Breast epithelium (tissue), 4 donors: Measurements from ENCODE around the gene CASP8AP2. TPM values are rescaled to one million over a fixed set of nuclear protein-coding genes. Genes with fewer than 3 reads are reported as not detected.

ENCODE experiments used
- DNase-seq, 2 donors: peaks; one replicate each; pipeline ENCODE4 v3.0.0-alpha.2; 2019; ENCODE audit warnings: low spot score in 2 of 2
- H3K27ac ChIP-seq, 2 donors: fragments of 200-600 bp; sonication (generic) in 1 of 2; one replicate each; pipeline ENCODE4 v1.5.1; 2016 to 2019; ENCODE audit warnings: mild to moderate bottlenecking in 1 of 2
- H3K27me3 ChIP-seq, 2 donors: fragments of 200-600 bp; sonication (generic) in 1 of 2; one replicate each; pipeline versions ENCODE4 v1.5.1 to v1.6.0; 2017 to 2019; ENCODE audit warnings: control low read depth in 1 of 2, mild to moderate bottlenecking in 1 of 2
- H3K36me3 ChIP-seq: fragments of 200-600 bp; one replicate; pipeline ENCODE4 v1.5.1; 2019
- H3K4me1 ChIP-seq, 2 donors: fragments of 200-600 bp; sonication (generic); one replicate each; pipeline ENCODE4 v1.5.1; 2016 to 2019; ENCODE audit warnings: control low read depth in 1 of 2
- H3K4me3 ChIP-seq, 3 donors: fragments of 200-600 bp; sonication (generic); 1 replicate in 2 of 3; 2 replicates in 1 of 3; pipeline ENCODE4 v1.5.1; 2016 to 2019; ENCODE audit warnings: mild to moderate bottlenecking in 3 of 3, moderate library complexity in 2 of 3
- H3K9me3 ChIP-seq, 2 donors: fragments of 200-600 bp; sonication (generic) in 1 of 2; one replicate each; pipeline ENCODE4 v1.5.1; 2016 to 2019; ENCODE audit warnings: control low read depth in 1 of 2
- CTCF ChIP-seq, 3 donors: fragments of 450-650 bp; IDR thresholded peaks; one replicate each; pipeline ENCODE4 v1.5.1; 2016 to 2017; ENCODE audit warnings: antibody characterized with exemption in 3 of 3, mild to moderate bottlenecking in 3 of 3, moderate library complexity in 3 of 3
- POLR2A ChIP-seq: fragments of 450-650 bp; IDR thresholded peaks from one replicate; pipeline ENCODE4 v1.6.1; 2016; ENCODE audit warnings: antibody characterized with exemption, mild to moderate bottlenecking, moderate library complexity
- POLR2AphosphoS5 ChIP-seq, 3 donors: sonication (generic); formaldehyde crosslinking; IDR thresholded peaks; one replicate each; pipeline ENCODE4 v1.6.1; 2017; ENCODE audit warnings: antibody characterized with exemption in 3 of 3
- intact Hi-C: fragments of 100-400 bp; cut with DNase I; formaldehyde crosslinking; loops from one replicate; pipeline ENCODE4 v1.15.1; 2023; ENCODE audit warnings: low total_unique reads
- total RNA-seq, 3 donors: library from RNA; depleted of rRNA; stranded (reverse); fragments of >200 nt; gene quantifications; one replicate each; pipeline ENCODE4 v1.1.0, GENCODE V29; 2016

The CASP8AP2 gene
- total RNA-seq, 3 donors from 2014 or later, result 16.0 to 24.9 (median 17.7) TPM

- no peak overlapping the region for H3K27ac ChIP-seq
- intact Hi-C loops, result no loop called here
- H3K27me3 ChIP-seq, result no peaks in the 10 kb centered on the region
- DNase-seq, result no peak
- H3K4me1 ChIP-seq, result no peaks in the 10 kb centered on the region
- no peaks in the 10 kb centered on the region for H3K36me3 ChIP-seq
- TF ChIP-seq POLR2A, result no peak
- no peak for TF ChIP-seq POLR2AphosphoS5 (IDR thresholded peaks at IDR 0.05)
- no peak for TF ChIP-seq CTCF (IDR thresholded peaks at IDR 0.05)
- H3K9me3 ChIP-seq, result no peaks in the 10 kb centered on the region
- H3K4me3 ChIP-seq, result no peak overlapping the region
Measured at GRCh38 chr6:89862698-89863097, 33.0 kb downstream of the CASP8AP2 start.

GRCh38 chr6:89866024-89866678, 36.5 kb downstream of the CASP8AP2 start:
- Histone ChIP-seq H3K36me3 (no peaks in the 10 kb centered on the region), H3K4me3 (no peak overlapping the region), H3K27ac (no peak overlapping the region), H3K27me3 (no peaks in the 10 kb centered on the region), H3K4me1 (no peaks in the 10 kb centered on the region), H3K9me3 (no peaks in the 10 kb centered on the region)
- intact Hi-C loops, result no loop called here
- DNase-seq, result no peak
- TF ChIP-seq POLR2AphosphoS5 (IDR thresholded peaks at IDR 0.05) (no peak), CTCF (IDR thresholded peaks at IDR 0.05) (no peak), POLR2A (no peak)

GRCh38 chr6:89873721-89874120, 44.0 kb downstream of the CASP8AP2 start:
- Histone ChIP-seq H3K4me1 (no peaks in the 10 kb centered on the region), H3K9me3 (no peaks in the 10 kb centered on the region), H3K4me3 (no peak overlapping the region), H3K27me3 (no peaks in the 10 kb centered on the region), H3K36me3 (no peaks in the 10 kb centered on the region), H3K27ac (no peak overlapping the region)
- no peak for DNase-seq
- TF ChIP-seq POLR2AphosphoS5 (IDR thresholded peaks at IDR 0.05), result no peak
- no peak for TF ChIP-seq CTCF (IDR thresholded peaks at IDR 0.05)
- no peak for TF ChIP-seq POLR2A
- intact Hi-C loops, result no loop called here

DNA sequence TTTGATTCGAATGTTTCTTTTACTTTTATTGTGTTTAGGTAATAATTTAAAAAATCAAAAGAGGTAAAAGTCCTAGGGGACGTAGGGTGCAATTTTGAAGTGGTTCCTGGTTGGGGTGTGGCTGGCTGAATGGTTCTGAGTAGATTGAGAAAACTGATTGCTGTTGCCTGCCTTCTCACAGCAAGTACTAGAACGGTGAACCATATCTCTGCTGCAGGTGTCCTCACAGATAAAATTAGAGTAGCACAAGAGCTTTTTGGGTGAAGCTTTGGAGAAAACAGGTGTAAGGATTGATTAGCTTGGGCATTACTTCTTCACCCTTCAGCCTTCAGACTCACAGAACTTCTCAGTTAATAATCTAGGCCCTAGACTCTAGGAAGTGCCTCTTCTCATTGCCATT, 44.8 kb downstream of the CASP8AP2 start:
- Histone ChIP-seq H3K27me3 (no peaks in the 10 kb centered on the region), H3K27ac (no peak overlapping the region), H3K4me1 (no peaks in the 10 kb centered on the region), H3K36me3 (no peaks in the 10 kb centered on the region), H3K4me3 (no peak overlapping the region), H3K9me3 (no peaks in the 10 kb centered on the region)
- intact Hi-C loops, result no loop called here
- no peak for DNase-seq
- no peak for TF ChIP-seq CTCF (IDR thresholded peaks at IDR 0.05)
- TF ChIP-seq POLR2A, result no peak
- no peak for TF ChIP-seq POLR2AphosphoS5 (IDR thresholded peaks at IDR 0.05)

DNA sequence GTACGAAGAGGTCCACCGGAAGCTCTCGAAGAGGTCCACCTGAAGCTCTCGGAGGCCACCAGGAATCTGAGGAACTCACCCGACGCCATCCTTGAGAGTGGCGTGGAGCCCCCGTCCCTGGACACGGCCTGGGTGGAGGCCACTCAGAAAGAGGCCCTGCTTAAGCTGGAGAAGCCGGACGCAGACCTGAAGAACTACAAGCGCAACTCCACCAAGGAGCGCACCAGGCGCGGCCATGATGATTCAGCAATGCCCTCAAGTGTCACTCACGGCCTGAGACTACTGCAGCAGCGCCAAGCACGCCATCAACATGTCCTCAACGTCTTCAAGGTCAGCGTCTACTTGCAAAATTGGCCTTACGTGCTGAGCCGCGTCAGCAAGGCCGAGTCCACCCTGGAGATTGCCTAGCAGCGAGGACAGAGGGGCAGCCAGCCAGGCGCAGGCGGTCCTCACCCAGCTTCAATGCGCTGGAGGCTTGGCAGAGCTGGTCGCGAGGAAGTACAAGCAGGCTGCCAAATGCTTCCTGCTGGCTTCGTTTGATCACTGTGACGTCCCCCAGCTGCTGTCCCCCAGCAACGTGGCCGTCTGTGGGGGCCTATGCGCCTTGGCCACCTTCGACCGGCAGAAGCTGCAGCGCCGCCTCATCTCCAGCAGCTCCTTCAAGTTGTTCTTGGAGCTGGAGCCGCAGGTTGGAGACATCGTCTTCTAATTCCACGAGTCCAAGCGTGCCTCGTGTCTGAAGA, 56.9 kb downstream of the CASP8AP2 start:
- no peaks in the 10 kb centered on the region for H3K4me1 ChIP-seq
- intact Hi-C loops, result no loop called here
- H3K9me3 ChIP-seq, result no peaks in the 10 kb centered on the region
- H3K4me3 ChIP-seq, result no peak overlapping the region
- TF ChIP-seq POLR2A (no peak), CTCF (IDR thresholded peaks at IDR 0.05) (no peak), POLR2AphosphoS5 (IDR thresholded peaks at IDR 0.05) (no peak)
- peaks cover 0 to 6% of the 10 kb centered on the region in 2 donors for H3K27me3 ChIP-seq
- no peak for DNase-seq
- H3K36me3 ChIP-seq, result no peaks in the 10 kb centered on the region
- H3K27ac ChIP-seq, result no peak overlapping the region
